MCF 10A (cell line): Measurements from ENCODE around the gene PSPH. TPM values are rescaled to one million over a fixed set of nuclear protein-coding genes. Genes with fewer than 3 reads are reported as not detected.
A peak's percentile ranks its signal among the peaks of the same experiment; 100 is the strongest.
"Not testable (repeated sequence)": the region's sequence is repeated elsewhere in the genome, so short reads cannot be mapped to it uniquely, and the experiment has no call there.

Experiments used
- BruUV-seq: library from RNA; stranded (reverse); fragments of 400-500 nt; replicated peaks from 2 replicates; lab custom pipeline; 2021; lab: Mats Ljungman, UMichigan
- CTCF ChIA-PET: fragments of 300-600 bp; sonication (Branson Sonifier 250); formaldehyde crosslinking; extraction: SDS; loops from one replicate; lab custom pipeline; 2021; ENCODE audit warnings: antibody characterized with exemption, inconsistent platforms; lab: Yijun Ruan, JAX
- POLR2A ChIA-PET: fragments of 300-600, 350-650 bp; sonication (Branson Sonifier 250); formaldehyde crosslinking; extraction: SDS; loops from one replicate; lab custom pipeline; 2020; ENCODE audit warnings: antibody characterized with exemption, inconsistent platforms; lab: Yijun Ruan, JAX
- DNase-seq: peaks from one replicate; pipeline ENCODE4 v3.0.0-alpha.2; 2018; ENCODE audit not compliant: unreplicated experiment
- H3K27ac Mint-ChIP-seq: one replicate; pipeline ENCODE4 v1.8.0; 2022; ENCODE audit warnings: mild to moderate bottlenecking, low read depth, mixed read lengths; ENCODE audit not compliant: unreplicated experiment
- H3K27me3 Mint-ChIP-seq: one replicate; pipeline ENCODE4 v1.8.0; 2022; ENCODE audit warnings: mixed read lengths; ENCODE audit not compliant: insufficient read depth, unreplicated experiment
- H3K36me3 Mint-ChIP-seq: one replicate; pipeline ENCODE4 v1.8.0; 2022; ENCODE audit warnings: mild to moderate bottlenecking, moderate library complexity, mixed read lengths; ENCODE audit not compliant: insufficient read depth, unreplicated experiment
- H3K4me1 Mint-ChIP-seq: one replicate; pipeline ENCODE4 v1.8.0; 2022; ENCODE audit warnings: mixed read lengths; ENCODE audit not compliant: insufficient read depth, unreplicated experiment
- H3K4me3 Mint-ChIP-seq: one replicate; pipeline ENCODE4 v1.8.0; 2022; ENCODE audit warnings: mild to moderate bottlenecking, moderate library complexity, mixed read lengths; ENCODE audit not compliant: unreplicated experiment
- H3K9me3 Mint-ChIP-seq: one replicate; pipeline ENCODE4 v1.8.0; 2022; ENCODE audit warnings: mixed read lengths; ENCODE audit not compliant: unreplicated experiment
- intact Hi-C: fragments of 100-400 bp; cut with micrococcal nuclease; formaldehyde crosslinking; loops from 2 replicates; pipeline ENCODE4 v1.14.1; 2022
- total RNA-seq: library from RNA; stranded (reverse); gene quantifications from 2 replicates; pipeline ENCODE4 v1.2.3, GENCODE V29; 2022
- TF ChIP-seq, protein P1 (sequence below): fragments of 200-600 bp; IDR thresholded peaks from one replicate; pipeline ENCODE4 v1.8.0; 2022; ENCODE audit warnings: antibody characterized with exemption, mild to moderate bottlenecking; ENCODE audit not compliant: unreplicated experiment

PSPH gene
- total RNA-seq, 1 experiment from 2014 or later = 56.6 TPM

DNA sequence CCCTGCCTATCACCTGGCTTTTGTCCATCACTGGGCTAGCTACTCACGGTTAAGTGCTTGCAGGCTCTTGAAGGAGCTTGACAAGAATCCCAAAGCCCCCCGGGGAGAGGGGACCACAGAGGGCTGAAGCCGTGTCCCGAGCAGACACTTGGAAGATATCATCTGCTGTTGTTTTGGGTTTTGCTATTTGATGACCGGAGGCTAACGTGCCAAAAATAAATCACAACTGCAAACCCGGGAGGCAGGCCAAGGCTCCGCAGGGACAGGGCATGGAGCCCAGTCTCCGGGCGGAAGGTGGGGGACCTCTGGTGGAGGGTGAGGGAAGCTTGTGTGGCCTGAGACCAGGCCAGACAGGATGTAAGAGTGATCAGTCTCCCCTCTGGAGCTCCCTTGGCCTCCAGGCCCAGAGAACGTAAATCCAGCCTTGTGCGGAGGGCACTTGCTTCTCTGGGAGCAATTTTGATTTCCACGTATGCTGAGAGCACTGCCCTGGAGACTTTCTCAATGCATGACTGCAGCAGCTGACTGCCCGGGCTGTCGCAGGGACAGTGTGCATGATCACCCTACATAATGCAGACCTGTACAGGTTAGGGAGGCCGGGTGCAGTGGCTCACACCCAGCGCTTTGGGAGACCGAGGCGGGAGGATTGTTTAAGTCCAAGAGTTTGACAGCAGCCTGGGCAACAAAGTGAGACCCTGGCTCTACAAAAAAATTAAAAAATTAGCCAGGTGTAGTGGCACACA, 41.7 kb upstream of the PSPH start, which contains the start of gene PHKG1:
Gene PHKG1 (minus strand): TSS at position 164 of the 743 bp plus-strand sequence. CDS start 4,011 bp downstream, outside the sequence.
- intact Hi-C loops = no loop called here
- ChIA-PET CTCF (interaction anchor here (0.7 to 3.3 kb wide), 16 partner anchors 9 to 960 kb away, joined by 3 to 19 read pairs (median 4); partner anchors contain the start of gene CHCHD2), POLR2A (interaction anchor here (0.6 to 1.3 kb wide), 4 partner anchors 13 to 126 kb away, joined by 3 to 5 read pairs (median 3); no protein-coding TSS in a partner anchor)
- peak; percentile 84 for DNase-seq
- peaks cover 5% of the 10 kb centered on the region for H3K4me1 Mint-ChIP-seq
- H3K9me3 Mint-ChIP-seq = no peaks in the 10 kb centered on the region
- peaks cover 6% of the 10 kb centered on the region for H3K36me3 Mint-ChIP-seq
- no peak within 1 kb of the TSS for H3K4me3 Mint-ChIP-seq
- H3K27ac Mint-ChIP-seq = no peak within 1 kb of the TSS
- no TSS peak for BruUV-seq
- TF ChIP-seq, protein P1, sequence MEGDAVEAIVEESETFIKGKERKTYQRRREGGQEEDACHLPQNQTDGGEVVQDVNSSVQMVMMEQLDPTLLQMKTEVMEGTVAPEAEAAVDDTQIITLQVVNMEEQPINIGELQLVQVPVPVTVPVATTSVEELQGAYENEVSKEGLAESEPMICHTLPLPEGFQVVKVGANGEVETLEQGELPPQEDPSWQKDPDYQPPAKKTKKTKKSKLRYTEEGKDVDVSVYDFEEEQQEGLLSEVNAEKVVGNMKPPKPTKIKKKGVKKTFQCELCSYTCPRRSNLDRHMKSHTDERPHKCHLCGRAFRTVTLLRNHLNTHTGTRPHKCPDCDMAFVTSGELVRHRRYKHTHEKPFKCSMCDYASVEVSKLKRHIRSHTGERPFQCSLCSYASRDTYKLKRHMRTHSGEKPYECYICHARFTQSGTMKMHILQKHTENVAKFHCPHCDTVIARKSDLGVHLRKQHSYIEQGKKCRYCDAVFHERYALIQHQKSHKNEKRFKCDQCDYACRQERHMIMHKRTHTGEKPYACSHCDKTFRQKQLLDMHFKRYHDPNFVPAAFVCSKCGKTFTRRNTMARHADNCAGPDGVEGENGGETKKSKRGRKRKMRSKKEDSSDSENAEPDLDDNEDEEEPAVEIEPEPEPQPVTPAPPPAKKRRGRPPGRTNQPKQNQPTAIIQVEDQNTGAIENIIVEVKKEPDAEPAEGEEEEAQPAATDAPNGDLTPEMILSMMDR = peak; percentile 31
- no peaks in the 10 kb centered on the region for H3K27me3 Mint-ChIP-seq

DNA sequence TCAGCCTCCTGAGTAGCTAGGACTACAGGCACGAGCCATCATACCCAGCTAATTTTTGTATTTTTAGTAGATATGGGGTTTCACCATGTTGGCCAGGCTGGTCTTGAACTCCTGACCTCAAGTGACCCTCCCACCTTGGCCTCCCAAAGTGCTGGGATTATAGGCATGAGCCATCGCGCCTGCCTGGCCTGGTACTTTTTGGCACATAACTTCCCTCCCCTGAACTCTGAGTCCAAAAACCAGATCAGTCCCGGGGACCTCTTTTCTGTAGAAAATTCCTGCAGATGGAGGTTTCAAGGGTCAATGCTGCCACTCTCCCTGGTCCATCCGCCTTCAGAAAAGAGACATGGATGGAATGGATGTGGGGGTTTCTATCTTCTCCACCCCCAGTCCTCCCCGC, 41.1 kb upstream of the PSPH start:
- CTCF ChIA-PET = interaction anchor here (0.7 to 3.3 kb wide), 15 partner anchors 9 to 960 kb away, joined by 3 to 19 read pairs (median 4); partner anchors contain the start of gene CHCHD2
- H3K27me3 Mint-ChIP-seq, H3K27ac Mint-ChIP-seq, H3K9me3 Mint-ChIP-seq, H3K4me3 Mint-ChIP-seq, intact Hi-C loops, DNase-seq, H3K4me1 Mint-ChIP-seq, BruUV-seq: not testable (repeated sequence)
- POLR2A ChIA-PET = interaction anchor here (0.6 to 1.3 kb wide), 4 partner anchors 13 to 127 kb away, joined by 3 to 5 read pairs (median 3); no protein-coding TSS in a partner anchor
- peaks cover 11% of the 10 kb centered on the region for H3K36me3 Mint-ChIP-seq

DNA sequence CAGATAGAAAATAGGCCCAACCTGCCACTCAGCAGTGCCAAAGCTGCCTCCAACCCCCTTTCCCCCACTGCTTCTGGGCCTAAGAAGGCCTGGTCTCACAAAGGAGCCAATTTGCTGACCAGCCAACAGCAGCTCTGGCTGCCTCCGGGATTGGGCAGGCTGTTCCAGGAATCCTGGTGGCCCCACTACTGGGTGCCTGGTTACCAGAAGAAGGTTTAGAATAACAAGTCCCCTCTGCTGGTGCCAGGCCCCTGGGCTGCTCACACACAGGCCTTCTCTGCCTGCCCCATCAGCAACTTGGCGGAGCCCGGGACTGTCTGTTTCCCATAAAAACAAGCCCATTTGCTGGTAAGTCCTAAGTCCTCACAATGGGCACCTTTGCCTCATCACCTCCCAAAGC, 40.3 kb upstream of the PSPH start:
- Mint-ChIP-seq H3K27ac (no peak overlapping the region), H3K4me1 (peaks cover 5% of the 10 kb centered on the region), H3K36me3 (peaks cover 13% of the 10 kb centered on the region), H3K4me3 (no peak overlapping the region), H3K9me3 (no peaks in the 10 kb centered on the region), H3K27me3 (no peaks in the 10 kb centered on the region)
- BruUV-seq = no TSS peak
- intact Hi-C loops = no loop called here
- ChIA-PET POLR2A (interaction anchor here (0.5 to 1.0 kb wide), 2 partner anchors 14 to 28 kb away, joined by 3 read pairs; partner anchors contain the start of gene CHCHD2), CTCF (interaction anchor here (0.5 to 3.3 kb wide), 8 partner anchors 8 to 451 kb away, joined by 3 to 19 read pairs (median 5); no protein-coding TSS in a partner anchor)
- DNase-seq = no peak
- TF ChIP-seq, protein P1 = no peak

DNA sequence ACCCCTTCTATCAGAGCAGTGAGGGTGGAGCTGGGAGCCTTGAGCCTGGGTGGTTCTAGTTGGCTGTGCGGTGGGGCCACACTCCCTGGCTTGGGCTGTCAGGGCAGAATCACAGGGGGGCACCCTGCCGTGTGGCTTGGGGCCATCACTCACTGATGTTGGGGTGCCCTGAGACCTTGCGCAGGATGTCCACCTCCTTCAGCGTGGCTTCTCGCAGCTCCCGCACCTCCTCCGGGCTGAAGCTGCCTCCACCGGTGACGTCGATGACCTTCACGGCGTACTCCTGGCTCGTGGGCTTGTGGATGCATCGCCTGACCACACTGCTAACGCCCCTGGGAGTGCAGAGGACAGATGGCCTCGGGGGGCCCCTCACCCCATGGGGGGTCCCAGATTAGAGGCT, 36.2 kb upstream of the PSPH start:
- no TSS peak for BruUV-seq
- Mint-ChIP-seq H3K4me1 (no peaks in the 10 kb centered on the region), H3K4me3 (no peak overlapping the region), H3K27me3 (no peaks in the 10 kb centered on the region), H3K36me3 (peaks cover 28% of the 10 kb centered on the region), H3K27ac (no peak overlapping the region), H3K9me3 (no peaks in the 10 kb centered on the region)
- ChIA-PET CTCF (interaction anchor here (1.6 kb wide), 1 partner anchor 13 kb away, joined by 7 read pairs; no protein-coding TSS in a partner anchor), POLR2A (no interaction called here)
- intact Hi-C loops = no loop called here
- TF ChIP-seq, protein P1 = no peak
- DNase-seq = no peak
